ENCODE data around the gene MAST3. TPM values are rescaled to one million over a fixed set of nuclear protein-coding genes. Genes with fewer than 3 reads are reported as not detected.
A peak's percentile ranks its signal among the peaks of the same experiment; 100 is the strongest.

Gene MAST3
- total RNA-seq, 1 experiment from 2014 or later = 10.4 TPM

- H3K14ac ChIP-seq (ENCODE audit: insufficient read depth, low read length) = no peak overlapping the region
- Mint-ChIP-seq H3K4me1 (peaks cover 0 to 21% of the 10 kb centered on the region in 2 experiments; a peak in 3 of 4 replicates), H3K36me3 (ENCODE audit: insufficient read depth in 1 of 3, low read depth in 3 of 3) (no peaks in the 10 kb centered on the region), H3K9me3 (peaks cover 0 to 4% of the 10 kb centered on the region in 2 experiments; a peak in 3 of 5 replicates), H3K27ac (no peak overlapping the region), H3K4me3 (no peak overlapping the region), H3K27me3 (ENCODE audit: low read depth) (peaks cover 6% of the 10 kb centered on the region; the same call in 1 of the 2 replicates)
- no peak overlapping the region for H3K56ac ChIP-seq (ENCODE audit: insufficient read length, low read depth, low read length)
- H4K5ac ChIP-seq (ENCODE audit: insufficient read length, low read depth, low read length) = no peak overlapping the region
- H3T11ph ChIP-seq (ENCODE audit: low read length) = no peak overlapping the region
- no peaks in the 10 kb centered on the region for H3K79me1 ChIP-seq (ENCODE audit: insufficient read depth, low read depth, low read length, poor library complexity, severe bottlenecking)
- H3K18ac ChIP-seq (ENCODE audit: insufficient read length, low read depth, low read length) = no peak overlapping the region
- no peaks in the 10 kb centered on the region for H3K27me3 ChIP-seq (ENCODE audit: insufficient read depth, low read length)
- no peak overlapping the region for H4K8ac ChIP-seq (replicated peaks; ENCODE audit: insufficient read length, low read depth, low read length)
- H2AK5ac ChIP-seq (ENCODE audit: insufficient read length, low read length) = no peak overlapping the region
- H2BK12ac ChIP-seq (ENCODE audit: insufficient read length, low read depth, low read length) = no peak overlapping the region
- no peaks in the 10 kb centered on the region for H3K9me3 ChIP-seq (ENCODE audit: control insufficient read depth, low read depth, low read length)
- no peak overlapping the region for H2BK5ac ChIP-seq (ENCODE audit: insufficient read length, low read length)
- H3K23me2 ChIP-seq (ENCODE audit: insufficient read length, low read depth, low read length, poor library complexity, severe bottlenecking) = no peaks in the 10 kb centered on the region
- peak; percentile 45 for DNase-seq
- no peak overlapping the region for H2BK20ac ChIP-seq (ENCODE audit: low read depth, low read length, poor library complexity, severe bottlenecking)
- WGBS (ENCODE audit: extremely low coverage, insufficient read length, low lambda C conversion rate) = no CpG with 5 or more reads among the region's 6 CpGs
- H3K4me2 ChIP-seq (ENCODE audit: insufficient read depth, insufficient read length, low read length) = no peak overlapping the region
- no peak overlapping the region for H2AFZ ChIP-seq (ENCODE audit: low read length)
- no peaks in the 10 kb centered on the region for H3K4me1 ChIP-seq (ENCODE audit: insufficient read depth, low read length)
- no peak overlapping the region for H2BK120ac ChIP-seq (ENCODE audit: low read depth, low read length, poor library complexity, severe bottlenecking)
- no peak overlapping the region for H3K23ac ChIP-seq (ENCODE audit: insufficient read length, low read depth, low read length)
- no peaks in the 10 kb centered on the region for H3K79me2 ChIP-seq (ENCODE audit: insufficient read depth, low read length)
- H3K9ac ChIP-seq (ENCODE audit: extremely low read depth, insufficient read length, low read length) = no peak overlapping the region
- no peak overlapping the region for H2BK15ac ChIP-seq (ENCODE audit: low read depth, low read length)
- H3K27ac ChIP-seq (ENCODE audit: insufficient read length, low read depth, low read length) = no peak overlapping the region
- H3K4ac ChIP-seq (ENCODE audit: low read depth, low read length) = no peak overlapping the region
- no peak overlapping the region for H4K91ac ChIP-seq (ENCODE audit: insufficient read length, low read depth, low read length)
- no peaks in the 10 kb centered on the region for H4K20me1 ChIP-seq (ENCODE audit: control insufficient read depth, insufficient read depth, insufficient read length)
- no peak for TF ChIP-seq CTCF (conservative IDR thresholded peaks at IDR 0.05)
Observed at GRCh38 chr19:18060472-18060871, 37.1 kb upstream of the MAST3 start.

All from H9 (cell line).